HG03442 (cell line): ENCODE measurements around the gene LPCAT1.
"Not testable (repeated sequence)": the region's sequence is repeated elsewhere in the genome, so short reads cannot be mapped to it uniquely, and the experiment has no call there.

ENCODE experiments used
- ATAC-seq: cut with Tn5 transposase; IDR thresholded peaks from one replicate; pipeline ENCODE4 v1.9.1; 2021; ENCODE audit warnings: mild to moderate bottlenecking, moderate library complexity; ENCODE audit not compliant: unreplicated experiment

The LPCAT1 gene

DNA sequence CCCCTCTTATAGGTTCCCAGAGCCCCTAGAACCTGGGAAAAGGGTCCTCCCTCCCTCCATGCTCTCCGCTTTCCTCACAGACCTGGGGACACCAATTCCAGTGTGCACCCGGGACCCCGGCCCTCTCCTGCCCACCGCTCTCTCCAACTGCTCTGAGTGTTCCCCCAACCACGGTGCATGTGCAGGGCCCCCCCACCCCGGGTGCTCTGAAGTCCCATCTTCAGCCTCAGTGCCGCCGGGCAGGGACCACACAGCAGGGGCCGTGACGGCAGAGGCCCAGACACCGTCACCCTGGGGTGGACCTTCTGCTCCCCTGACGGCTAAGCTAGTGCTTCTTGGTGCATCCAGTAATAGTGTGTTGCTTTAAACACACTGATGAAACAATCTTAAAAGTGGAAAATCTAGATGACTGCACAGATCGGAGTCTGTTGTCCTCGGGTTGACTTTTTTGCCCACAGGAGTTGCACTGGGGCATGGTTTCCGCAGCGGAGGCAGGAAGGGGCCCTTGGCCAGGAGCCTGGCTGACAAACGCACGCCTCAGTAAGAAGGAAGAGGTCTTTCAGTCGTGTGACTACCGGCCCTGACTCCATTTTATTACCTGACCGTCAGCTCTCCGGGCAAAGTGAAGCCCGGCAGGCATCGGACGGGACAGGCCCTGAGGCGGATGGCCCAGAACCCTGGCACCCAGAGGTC is 42.3 kb downstream of the LPCAT1 start:
- ATAC-seq = no peak

DNA sequence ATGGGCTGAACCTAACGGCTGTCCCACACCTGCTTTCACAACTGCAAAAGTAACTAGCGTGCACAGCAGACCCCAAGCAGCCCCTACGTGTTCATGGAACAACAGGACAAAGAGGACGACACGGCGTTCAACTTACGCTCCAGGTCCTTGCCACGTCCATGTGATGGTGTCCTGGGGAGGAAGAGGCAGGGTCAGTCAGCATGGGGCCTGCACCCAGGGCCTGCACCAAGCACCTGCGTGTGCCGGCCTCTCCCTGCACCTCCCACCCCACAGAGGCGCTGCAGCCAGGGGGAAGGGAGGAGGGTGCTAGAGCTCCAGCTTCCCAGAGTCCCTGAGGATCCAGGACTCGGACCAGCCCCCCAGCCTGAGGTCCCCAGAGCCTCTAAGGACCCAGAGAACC is 43.0 kb downstream of the LPCAT1 start:
- no peak for ATAC-seq

DNA sequence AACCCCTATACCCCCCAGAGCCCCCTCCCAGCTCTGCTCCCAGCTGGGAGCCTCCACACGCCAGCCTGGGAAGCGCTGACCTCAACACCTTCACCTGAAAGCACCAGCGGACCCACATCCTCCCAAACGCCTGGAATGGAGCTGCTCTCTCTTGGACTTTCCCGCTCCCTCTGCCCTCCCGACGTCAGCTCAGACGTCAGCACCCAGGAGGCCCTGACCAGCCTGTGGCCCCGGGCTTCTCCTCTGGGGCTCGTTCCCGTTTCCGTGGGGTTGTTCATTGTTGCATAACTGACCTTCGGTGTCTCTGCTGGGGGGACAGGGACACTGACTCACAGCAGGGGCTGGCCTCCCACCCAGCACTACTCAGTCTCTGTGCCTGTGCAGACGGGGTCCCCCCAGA is 43.5 kb downstream of the LPCAT1 start:
- ATAC-seq = no peak

DNA sequence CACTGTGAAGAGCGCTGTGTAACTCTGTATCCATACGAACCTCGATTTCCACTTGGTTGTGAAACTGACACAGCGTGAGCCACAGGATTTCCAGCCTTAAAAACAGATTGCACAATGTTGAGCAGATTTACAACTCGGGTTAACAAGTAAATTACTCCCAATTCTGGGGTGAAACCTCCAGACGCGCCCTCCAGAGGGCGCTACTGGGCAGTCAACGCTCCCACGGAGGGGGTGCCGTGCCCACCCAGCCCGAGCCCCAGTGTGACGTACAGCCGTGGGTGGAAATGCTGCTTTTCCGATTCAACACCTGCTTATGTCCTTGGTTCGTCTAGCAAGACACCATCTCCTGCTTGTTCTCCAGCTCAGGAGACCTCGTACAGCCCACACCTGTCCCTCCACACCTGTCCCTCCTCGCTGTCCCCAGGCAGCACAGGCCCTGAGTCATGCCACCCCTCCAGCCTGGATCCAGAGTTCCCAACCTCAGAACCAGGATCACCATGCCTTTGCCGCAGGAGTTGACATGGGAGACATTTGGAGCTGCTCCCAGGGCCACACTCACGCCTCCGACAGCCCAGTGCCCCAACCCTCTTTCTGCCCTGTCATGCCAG is 44.1 kb downstream of the LPCAT1 start:
- ATAC-seq = no peak

DNA sequence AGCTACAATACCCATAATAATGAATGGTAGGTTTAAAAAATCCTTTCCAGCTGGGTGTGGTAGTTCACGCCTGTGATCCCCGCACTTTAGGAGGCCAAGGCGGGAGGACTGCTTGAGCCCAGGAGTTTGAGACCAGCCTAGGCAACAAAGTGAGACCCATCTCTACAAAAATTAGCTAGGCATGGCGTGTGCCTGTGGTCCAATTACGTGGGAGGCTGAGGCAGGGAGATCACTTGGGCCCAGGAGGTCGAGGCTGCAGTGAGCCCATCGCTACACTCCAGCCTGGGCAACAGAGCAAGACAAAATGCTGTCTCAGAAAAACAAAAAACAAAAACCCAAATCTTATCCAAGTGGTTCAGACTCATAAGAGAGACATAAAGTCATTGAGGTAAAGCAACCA is 44.7 kb downstream of the LPCAT1 start:
- no peak for ATAC-seq

DNA sequence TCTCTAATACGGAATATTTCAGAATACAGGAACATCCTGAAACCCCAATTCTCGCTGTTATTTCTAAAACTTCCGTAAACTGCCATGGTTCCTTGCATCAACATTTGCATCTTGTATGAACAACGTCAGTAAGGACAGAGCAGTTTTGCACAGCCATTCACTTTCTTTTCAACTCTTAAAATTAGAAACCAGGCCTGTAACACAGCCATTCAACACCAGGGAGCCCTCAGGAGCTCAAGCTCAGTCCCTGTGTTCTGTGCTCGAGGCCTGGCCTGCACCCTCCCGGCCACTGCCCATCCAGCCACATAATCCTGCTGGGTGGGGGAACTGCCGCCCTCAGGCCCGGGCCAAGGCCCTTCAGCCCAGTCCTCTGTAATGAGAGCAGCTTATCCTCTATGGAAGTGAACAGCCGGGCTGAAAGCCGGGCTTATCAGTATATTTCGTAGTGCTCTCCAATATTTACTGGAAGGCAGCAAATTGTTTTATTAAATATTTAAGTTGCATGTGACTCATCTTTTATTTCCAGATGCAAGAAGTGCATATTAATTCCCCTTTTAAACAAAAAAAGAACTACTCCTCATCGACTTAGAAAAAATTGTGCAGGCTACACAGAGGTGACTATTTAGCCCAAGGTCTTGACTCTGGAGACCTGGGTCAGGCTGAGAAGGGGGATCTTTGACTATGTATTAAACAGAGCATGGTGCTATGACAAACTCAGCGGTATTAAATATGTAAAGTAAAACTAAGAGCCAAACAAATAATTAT is 45.3 kb downstream of the LPCAT1 start:
- no peak for ATAC-seq

DNA sequence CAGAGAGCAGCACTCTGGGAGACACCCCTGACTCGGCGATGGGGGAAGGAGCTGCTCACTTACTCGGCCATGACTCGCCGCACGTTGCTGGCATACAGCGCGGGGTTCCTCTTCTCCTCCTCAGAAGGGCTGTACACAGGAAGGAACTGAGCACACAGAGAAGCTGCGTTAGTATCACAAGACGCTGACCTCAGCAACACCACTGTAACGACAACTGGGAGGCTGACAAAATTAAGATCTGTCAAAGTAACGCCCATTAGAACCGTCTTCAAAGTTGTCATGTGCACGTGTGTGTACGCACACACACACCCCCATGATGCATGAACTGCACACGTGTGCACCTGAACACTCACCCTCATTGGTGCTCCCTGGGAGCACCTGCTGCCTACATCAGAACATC is 46.4 kb downstream of the LPCAT1 start:
- no peak for ATAC-seq

DNA sequence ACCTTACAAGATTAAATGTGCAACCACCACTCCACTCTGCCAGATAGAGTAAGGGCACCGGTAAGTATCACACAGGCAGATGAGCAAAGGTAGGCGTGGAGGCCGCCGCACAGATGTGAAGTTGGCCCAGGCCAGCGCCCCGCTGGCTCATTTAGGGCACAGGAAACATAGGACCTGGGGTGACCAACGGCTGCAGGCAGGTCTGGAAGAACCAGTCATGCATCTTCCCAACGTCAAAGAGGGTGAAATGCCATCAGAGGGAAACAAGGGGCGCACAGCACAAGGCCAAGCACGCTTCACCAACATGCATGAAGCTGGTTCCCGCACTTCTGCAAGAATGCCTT is 46.8 kb downstream of the LPCAT1 start:
- no peak for ATAC-seq

DNA sequence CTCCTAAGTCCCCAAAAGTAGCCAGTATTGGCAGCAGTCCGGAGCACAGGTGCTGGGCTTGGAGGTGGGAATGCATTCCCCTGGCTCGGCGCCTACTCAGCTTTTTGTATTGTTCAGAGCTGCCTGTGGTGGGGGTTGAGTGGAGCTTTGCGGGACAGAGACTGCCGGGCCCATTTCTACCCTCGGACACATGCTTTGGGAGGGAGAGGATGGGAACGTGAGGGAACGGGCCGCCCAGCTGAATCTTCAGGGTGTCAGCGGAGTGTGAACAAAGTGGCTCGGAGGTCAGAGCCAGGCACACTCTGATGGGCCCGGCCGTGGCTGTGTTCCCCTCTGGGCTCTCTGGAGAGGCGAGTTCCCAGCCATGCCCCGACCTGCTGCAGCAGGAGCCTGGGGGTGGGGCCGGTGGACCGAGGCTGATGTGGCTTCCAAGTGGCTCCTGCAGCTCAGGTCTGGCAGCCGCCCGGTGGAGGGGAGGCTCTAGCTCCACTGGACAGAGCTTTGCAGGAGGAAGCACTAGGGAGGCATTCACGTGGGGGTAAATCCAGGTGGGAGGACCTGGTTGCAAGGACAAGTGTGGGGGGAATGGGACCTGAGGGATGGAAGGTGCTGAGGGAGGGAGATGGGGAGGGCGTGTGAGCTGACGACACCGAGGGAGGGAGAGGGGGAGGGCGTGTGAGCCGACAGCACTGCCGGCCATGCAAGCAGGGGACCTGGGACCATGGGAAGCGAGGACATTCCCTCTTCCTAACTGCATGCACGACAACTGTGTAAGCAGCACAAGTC is 47.4 kb downstream of the LPCAT1 start:
- ATAC-seq = no peak

DNA sequence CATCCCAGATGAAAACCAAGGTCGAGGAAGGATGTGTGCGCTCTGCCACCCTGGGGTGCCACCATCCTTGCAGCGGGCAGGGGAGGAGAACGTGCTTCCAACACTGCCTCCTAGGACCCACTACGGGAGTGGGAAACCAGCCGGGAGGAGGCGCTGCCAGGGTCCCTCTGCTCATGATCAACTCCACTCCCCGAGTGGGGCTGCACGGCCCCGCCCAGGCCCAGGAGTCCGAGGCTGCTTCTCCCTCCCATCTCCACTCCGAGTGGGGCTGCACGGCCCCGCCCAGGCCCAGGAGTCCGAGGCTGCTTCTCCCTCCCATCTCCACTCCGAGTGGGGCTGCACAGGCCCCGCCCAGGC is 48.2 kb downstream of the LPCAT1 start:
- ATAC-seq = not testable (repeated sequence)

DNA sequence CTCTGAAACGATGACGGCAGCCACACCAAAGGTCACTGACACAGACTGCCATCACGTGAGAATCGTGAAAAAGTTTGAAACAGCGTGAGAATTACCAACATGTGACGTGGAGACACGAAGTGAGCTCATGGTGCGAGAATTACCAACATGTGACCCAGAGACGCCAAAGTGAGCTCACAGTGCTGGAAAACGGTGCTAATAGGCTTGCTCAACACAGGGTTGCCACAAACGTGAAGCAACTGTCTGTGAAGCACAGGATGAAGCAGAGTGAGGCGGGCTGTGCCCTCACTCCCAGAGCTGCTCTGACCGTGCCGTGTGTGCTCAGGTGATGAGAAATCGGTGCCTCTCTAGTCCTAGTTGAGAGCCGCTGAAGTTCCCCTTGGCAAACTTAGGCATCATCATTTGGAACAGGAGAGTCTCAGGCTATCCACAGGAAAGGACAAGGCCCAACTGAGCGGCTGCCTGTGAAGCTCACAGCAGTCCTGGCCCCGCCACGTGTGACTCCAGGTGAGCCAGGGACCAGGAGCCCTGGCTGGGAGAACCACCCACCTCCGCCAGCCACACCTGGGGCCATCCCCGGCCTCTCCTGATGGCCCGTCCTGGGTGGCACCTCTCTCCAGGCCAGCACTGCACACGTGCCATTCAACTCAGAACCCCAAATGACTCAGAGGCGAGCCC is 48.8 kb downstream of the LPCAT1 start:
- no peak for ATAC-seq

DNA sequence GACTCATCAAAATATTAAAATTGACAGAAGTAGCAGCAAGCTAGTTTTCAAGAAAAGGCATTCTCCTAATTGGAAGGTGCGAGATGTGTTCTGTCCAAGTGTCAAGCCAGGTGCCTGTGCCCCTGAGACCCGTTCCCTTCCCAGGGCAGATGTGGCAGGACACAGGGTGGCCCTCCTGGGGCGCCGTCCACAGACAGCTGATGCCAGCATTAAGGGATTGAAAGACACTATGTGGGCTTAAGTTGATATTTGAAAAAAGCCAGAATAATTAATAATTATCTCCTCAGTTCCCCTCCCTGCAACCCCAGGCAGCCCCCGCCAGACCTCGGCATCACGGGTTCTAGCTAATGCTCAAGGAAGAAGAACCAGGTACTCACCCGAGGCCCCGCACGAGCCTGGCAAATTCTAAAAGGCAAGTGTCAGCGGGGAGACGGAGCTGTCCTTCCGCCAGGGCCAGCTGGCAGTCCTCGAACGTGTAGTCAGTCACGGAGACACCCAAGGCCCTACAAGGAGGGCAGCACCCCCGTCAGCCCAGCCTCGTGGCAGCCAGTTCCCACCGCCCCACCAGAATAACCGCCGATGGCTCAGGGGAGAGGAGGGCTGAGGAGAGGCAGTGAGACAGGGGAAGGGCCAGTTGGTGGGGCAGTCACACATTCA is 49.4 kb downstream of the LPCAT1 start:
- ATAC-seq = no peak

DNA sequence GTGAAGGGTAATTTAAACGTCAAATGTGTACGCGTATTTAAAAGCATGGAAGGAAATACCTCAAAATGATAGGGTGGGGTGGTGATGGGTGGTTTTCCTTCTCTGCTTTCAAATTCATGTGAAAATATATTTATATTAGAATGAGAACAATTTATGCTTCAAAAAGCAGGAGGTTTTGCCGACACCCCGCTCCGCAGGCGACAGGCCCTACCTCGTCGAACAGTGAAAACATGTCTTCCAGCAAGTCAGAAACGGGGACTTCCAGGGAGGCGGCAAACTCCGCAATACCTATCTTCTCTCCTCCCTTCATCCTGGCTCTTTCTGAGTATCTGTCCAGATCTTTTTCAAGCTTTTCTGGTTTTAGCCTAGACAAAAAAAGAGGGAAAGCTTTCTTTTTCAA is 50.0 kb downstream of the LPCAT1 start:
- no peak for ATAC-seq

DNA sequence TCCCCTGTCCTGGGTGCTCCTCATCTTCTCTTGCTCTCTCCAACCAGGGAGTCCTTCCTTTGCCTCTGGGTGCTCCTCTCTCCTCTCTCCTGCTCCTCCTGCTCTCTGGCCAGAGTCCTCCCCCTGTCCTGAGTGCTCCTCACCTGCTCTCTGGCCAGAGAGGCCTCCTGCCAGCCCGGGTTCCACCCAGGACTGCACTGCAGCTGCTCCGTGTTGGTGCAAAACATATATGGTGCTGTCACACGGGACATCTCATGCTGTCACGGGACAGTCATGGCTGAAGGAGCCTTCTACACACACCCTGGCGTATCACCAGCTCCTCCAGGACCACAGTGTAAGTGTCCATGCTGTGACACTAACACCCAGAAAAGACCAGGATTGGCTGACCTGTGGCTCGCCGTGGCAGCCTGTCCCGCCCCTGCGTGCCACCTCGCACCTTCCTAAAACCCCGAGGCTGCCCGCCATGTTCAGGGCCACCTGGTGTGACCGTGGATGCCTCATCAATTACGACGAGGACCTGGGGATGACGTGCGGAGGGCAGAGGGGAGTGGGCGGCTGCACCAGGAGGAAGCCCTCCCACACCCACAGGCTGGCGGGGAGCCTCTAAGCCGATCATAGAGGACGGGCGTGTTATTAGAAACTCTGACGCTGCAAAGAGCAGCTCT is 50.7 kb downstream of the LPCAT1 start:
- ATAC-seq = no peak

DNA sequence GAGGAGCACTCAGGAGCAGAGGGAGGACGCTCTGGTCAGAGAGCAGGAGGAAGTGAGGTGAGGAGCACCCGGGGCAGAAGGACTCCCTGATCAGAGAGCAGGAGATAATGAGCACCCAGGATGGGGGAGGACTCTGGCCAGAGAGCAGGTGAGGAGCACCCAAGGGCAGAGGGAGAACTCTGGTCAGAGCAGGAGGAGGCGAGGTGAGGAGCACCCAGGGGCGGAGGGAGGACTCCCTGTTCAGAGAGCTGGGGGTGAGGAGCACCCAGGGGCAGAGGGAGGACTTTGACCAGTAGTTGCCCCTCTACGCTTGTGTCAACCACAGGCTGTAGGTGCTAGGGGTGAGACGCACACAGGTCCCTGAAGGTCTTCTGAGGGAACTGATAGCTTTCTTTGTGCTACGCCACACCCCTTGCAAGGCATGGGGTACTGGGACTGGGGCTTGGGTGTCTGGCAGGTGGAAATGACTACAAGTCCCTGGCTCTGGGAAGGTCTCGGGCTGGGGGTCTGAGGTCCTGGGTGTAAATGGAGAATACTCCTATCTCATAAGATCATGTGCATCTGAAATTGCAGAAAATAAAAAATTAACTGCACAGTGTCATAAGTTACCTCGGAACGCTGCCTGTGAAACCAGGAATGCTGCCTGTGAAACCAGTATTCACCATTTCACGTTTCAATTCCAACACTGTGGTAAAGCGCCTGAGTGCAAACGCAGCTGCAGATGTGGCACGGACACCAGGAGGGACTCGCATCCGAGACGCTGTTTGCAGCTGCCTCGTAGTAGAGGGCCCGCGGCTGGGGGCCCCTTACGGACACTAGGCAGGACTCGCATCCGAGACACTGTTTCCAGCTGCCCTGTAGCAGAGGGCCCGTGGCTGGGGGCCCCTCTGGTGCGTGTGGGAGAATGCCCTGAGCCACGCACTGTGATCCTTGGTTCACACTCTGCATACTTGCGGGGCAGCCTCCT is 51.5 kb downstream of the LPCAT1 start:
- ATAC-seq = no peak

DNA sequence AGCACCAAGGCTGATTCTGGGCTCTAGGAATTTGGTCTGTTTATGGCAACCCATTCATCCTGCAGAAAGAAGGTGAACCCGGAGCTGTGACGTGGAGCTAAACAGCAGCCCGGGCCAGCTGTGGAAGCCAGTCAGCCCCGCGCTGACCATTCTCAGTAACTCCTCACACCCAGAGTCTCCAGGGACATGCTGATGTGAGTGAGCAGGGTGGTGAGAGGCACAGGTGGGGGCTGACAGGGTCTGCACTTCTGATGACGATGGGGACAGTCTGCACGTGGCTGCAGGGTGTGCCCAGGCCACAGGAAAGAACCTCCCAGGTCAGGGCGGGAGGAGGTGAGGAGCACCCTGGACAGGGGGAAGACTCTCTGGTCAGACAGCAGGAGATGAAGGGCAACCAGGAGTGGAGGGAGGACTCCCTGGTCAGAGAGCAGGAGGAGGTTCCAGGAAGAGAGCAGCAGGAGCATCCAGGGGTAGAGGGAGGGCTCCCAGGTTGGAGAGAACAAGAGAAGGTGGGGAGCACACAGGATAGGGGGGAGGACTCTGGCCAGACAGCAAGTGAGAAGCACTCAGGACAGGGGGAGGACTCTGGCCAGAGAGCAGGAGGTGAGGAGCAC is 52.4 kb downstream of the LPCAT1 start:
- ATAC-seq = no peak

DNA sequence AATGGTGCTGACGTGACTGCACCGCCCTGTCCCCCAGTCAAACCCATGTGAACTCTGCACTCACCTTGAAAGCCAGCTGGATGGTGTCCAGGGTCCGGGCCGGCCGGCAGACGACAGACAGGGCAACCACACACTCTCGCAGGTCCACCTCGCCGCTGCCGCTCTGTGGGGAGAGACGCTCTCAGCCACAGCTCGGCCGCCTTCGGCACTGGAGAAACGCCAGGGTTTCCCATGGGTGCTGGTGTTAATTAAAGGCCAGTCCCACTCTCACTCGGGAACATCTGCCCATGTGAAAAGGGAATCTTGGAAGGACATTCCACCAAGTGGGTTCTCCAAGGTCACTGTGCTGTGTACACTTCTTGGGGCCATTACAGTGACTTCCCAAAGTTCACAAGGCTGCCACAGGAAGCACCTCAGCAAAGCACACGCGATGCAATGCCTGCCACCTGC is 53.0 kb downstream of the LPCAT1 start:
- no peak for ATAC-seq
